SHP77 treated with DMSO at 0.1 percent for 48 hours (cell line): ENCODE results near the gene LAMB4.

Experiments used
- DNase-seq: peaks from one replicate; lab custom pipeline; 2025; lab: John Stamatoyannopoulos, UW

Gene LAMB4

GRCh38 chr7:108130261-108130660, at the start of gene LAMB4:
TSS of gene LAMB4 (minus strand) at chr7:108130361. CDS start at chr7:108123164, 7,197 bp downstream.
- no peak for DNase-seq

GRCh38 chr7:108178398-108178797, 48.2 kb upstream of the LAMB4 start:
- peak; percentile 95 for DNase-seq

GRCh38 chr7:108171164-108171563, 41.0 kb upstream of the LAMB4 start:
- no peak for DNase-seq

GRCh38 chr7:108170251-108170650, 40.1 kb upstream of the LAMB4 start:
- DNase-seq: no peak

GRCh38 chr7:108167460-108167859, 37.3 kb upstream of the LAMB4 start:
- no peak for DNase-seq

- no peak for DNase-seq
Measured at GRCh38 chr7:108166687-108167086, 36.5 kb upstream of the LAMB4 start.

GRCh38 chr7:108165723-108166122, 35.6 kb upstream of the LAMB4 start:
- no peak for DNase-seq

GRCh38 chr7:108164946-108165345, 34.8 kb upstream of the LAMB4 start:
- no peak for DNase-seq

GRCh38 chr7:108164342-108164741, 34.2 kb upstream of the LAMB4 start:
- no peak for DNase-seq

GRCh38 chr7:108158776-108159175, 28.6 kb upstream of the LAMB4 start:
- DNase-seq: no peak

- no peak for DNase-seq
Measured at GRCh38 chr7:108157606-108158335, 27.6 kb upstream of the LAMB4 start.

- no peak for DNase-seq
Measured at GRCh38 chr7:108156897-108157605, 26.9 kb upstream of the LAMB4 start.

- DNase-seq: no peak
Measured at GRCh38 chr7:108152198-108152597, 22.0 kb upstream of the LAMB4 start.

GRCh38 chr7:108149908-108150307, 19.7 kb upstream of the LAMB4 start:
- DNase-seq: no peak

- no peak for DNase-seq
Measured at GRCh38 chr7:108149119-108149518, 19.0 kb upstream of the LAMB4 start.

- peak; percentile 62 for DNase-seq
Measured at GRCh38 chr7:108147031-108147563, 16.9 kb upstream of the LAMB4 start.

GRCh38 chr7:108146070-108146842, 16.1 kb upstream of the LAMB4 start:
- peak; percentile 44 for DNase-seq

- no peak for DNase-seq
Measured at GRCh38 chr7:108145401-108145800, 15.2 kb upstream of the LAMB4 start.

GRCh38 chr7:108144931-108145330, 14.8 kb upstream of the LAMB4 start:
- no peak for DNase-seq

- DNase-seq: no peak
Measured at GRCh38 chr7:108143658-108144420, 13.7 kb upstream of the LAMB4 start.

GRCh38 chr7:108142675-108143259, 12.6 kb upstream of the LAMB4 start:
- no peak for DNase-seq
